Sigmoid colon (tissue), 4 donors: ENCODE data around the gene SNRNP200.

Experiments
- POLR2A ChIP-seq, 2 donors: fragments of 450-650 bp; IDR thresholded peaks; one replicate each; pipeline ENCODE4 v1.6.1; 2016; ENCODE audit warnings: antibody characterized with exemption in 2 of 2, mild to moderate bottlenecking in 2 of 2, moderate library complexity in 2 of 2
- POLR2AphosphoS5 ChIP-seq, 4 donors: sonication (generic); formaldehyde crosslinking; IDR thresholded peaks; one replicate each; pipeline ENCODE4 v1.6.1; 2017; ENCODE audit warnings: antibody characterized with exemption in 4 of 4
- TF ChIP-seq, protein P1 (sequence below), 4 experiments: fragments of 450-650 bp in 3 of 4; fragments of 200-600 bp in 1 of 4; IDR thresholded peaks; one replicate each; pipeline ENCODE4 v1.5.1; 2016 to 2019; ENCODE audit warnings: antibody characterized with exemption in 4 of 4, mild to moderate bottlenecking in 3 of 4, moderate library complexity in 2 of 4

- TF ChIP-seq, protein P1, sequence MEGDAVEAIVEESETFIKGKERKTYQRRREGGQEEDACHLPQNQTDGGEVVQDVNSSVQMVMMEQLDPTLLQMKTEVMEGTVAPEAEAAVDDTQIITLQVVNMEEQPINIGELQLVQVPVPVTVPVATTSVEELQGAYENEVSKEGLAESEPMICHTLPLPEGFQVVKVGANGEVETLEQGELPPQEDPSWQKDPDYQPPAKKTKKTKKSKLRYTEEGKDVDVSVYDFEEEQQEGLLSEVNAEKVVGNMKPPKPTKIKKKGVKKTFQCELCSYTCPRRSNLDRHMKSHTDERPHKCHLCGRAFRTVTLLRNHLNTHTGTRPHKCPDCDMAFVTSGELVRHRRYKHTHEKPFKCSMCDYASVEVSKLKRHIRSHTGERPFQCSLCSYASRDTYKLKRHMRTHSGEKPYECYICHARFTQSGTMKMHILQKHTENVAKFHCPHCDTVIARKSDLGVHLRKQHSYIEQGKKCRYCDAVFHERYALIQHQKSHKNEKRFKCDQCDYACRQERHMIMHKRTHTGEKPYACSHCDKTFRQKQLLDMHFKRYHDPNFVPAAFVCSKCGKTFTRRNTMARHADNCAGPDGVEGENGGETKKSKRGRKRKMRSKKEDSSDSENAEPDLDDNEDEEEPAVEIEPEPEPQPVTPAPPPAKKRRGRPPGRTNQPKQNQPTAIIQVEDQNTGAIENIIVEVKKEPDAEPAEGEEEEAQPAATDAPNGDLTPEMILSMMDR (IDR thresholded peaks at IDR 0.05), result no peak
- TF ChIP-seq POLR2A (IDR thresholded peaks at IDR 0.05) (no peak), POLR2AphosphoS5 (IDR thresholded peaks at IDR 0.05) (no peak)
Observed at GRCh38 chr2:96296925-96297324, 8.4 kb downstream of the SNRNP200 start.
